ENCODE data around the gene RRP1. TPM values are rescaled to one million over a fixed set of nuclear protein-coding genes. Genes with fewer than 3 reads are reported as not detected.
"Not testable (repeated sequence)": the region's sequence is repeated elsewhere in the genome, so short reads cannot be mapped to it uniquely, and the experiment has no call there.

The RRP1 gene
- total RNA-seq, 4 donors from 2014 or later = 9.1 to 18.9 (median 16.3) TPM

- peaks cover 0 to 8% (median 4%) of the 10 kb centered on the region in 4 donors for H3K4me1 ChIP-seq
- H3K27me3 ChIP-seq = peaks cover 0 to 41% (median 0%) of the 10 kb centered on the region in 4 donors
- TF ChIP-seq POLR2A (IDR thresholded peaks at IDR 0.05; ENCODE audit: low read depth) (no peak), EP300 (IDR thresholded peaks at IDR 0.05) (no peak), CTCF (IDR thresholded peaks at IDR 0.05) (no peak), POLR2AphosphoS5 (IDR thresholded peaks at IDR 0.05) (no peak)
- no peaks in the 10 kb centered on the region for H3K9me3 ChIP-seq
- intact Hi-C loops (cut with DNase I) = no loop called here
- no peak for DNase-seq (ENCODE audit: extremely low spot score)
- no peak overlapping the region for H3K4me3 ChIP-seq
- WGBS = 85% methylated on average over 6 of the region's 6 CpGs
- H3K27ac ChIP-seq (replicated peaks in 1 of 4) = no peak overlapping the region
- H3K36me3 ChIP-seq = no peaks in the 10 kb centered on the region
Measured at GRCh38 chr21:43836616-43837015, 47.2 kb downstream of the RRP1 start.

- H3K4me3 ChIP-seq = no peak overlapping the region
- H3K9me3 ChIP-seq = no peaks in the 10 kb centered on the region
- 100% methylated on average over 3 of the region's 3 CpGs for WGBS
- no peak for DNase-seq (ENCODE audit: extremely low spot score)
- H3K4me1 ChIP-seq = peaks cover 0 to 5% (median 0%) of the 10 kb centered on the region in 4 donors
- intact Hi-C loops (cut with DNase I) = no loop called here
- TF ChIP-seq EP300 (IDR thresholded peaks at IDR 0.05) (no peak), POLR2A (IDR thresholded peaks at IDR 0.05; ENCODE audit: low read depth) (no peak), CTCF (IDR thresholded peaks at IDR 0.05) (no peak), POLR2AphosphoS5 (IDR thresholded peaks at IDR 0.05) (no peak)
- no peak overlapping the region for H3K27ac ChIP-seq (replicated peaks in 1 of 4)
- H3K36me3 ChIP-seq = no peaks in the 10 kb centered on the region
- H3K27me3 ChIP-seq = peaks cover 0 to 7% (median 0%) of the 10 kb centered on the region in 4 donors
Measured at GRCh38 chr21:43840259-43840658, 50.9 kb downstream of the RRP1 start.

- H3K4me3 ChIP-seq = no peak overlapping the region
- no peaks in the 10 kb centered on the region for H3K27me3 ChIP-seq
- intact Hi-C loops (cut with DNase I) = no loop called here
- H3K36me3 ChIP-seq = no peaks in the 10 kb centered on the region
- H3K27ac ChIP-seq (replicated peaks in 1 of 4) = no peak overlapping the region
- H3K9me3 ChIP-seq = no peaks in the 10 kb centered on the region
- DNase-seq (ENCODE audit: extremely low spot score) = no peak
- no peak for TF ChIP-seq CTCF (IDR thresholded peaks at IDR 0.05)
- no peak for TF ChIP-seq POLR2AphosphoS5 (IDR thresholded peaks at IDR 0.05)
- TF ChIP-seq EP300 (IDR thresholded peaks at IDR 0.05) = no peak
- no peak for TF ChIP-seq POLR2A (IDR thresholded peaks at IDR 0.05; ENCODE audit: low read depth)
- H3K4me1 ChIP-seq = no peaks in the 10 kb centered on the region
- 70% methylated on average over 2 of the region's 2 CpGs for WGBS
Measured at GRCh38 chr21:43842742-43843141, 53.4 kb downstream of the RRP1 start.

GRCh38 chr21:43844906-43845305 lies 55.5 kb downstream of the RRP1 start:
- DNase-seq (ENCODE audit: extremely low spot score); H3K27ac ChIP-seq (replicated peaks in 1 of 4); H3K36me3 ChIP-seq; H3K9me3 ChIP-seq; intact Hi-C loops (cut with DNase I); H3K4me3 ChIP-seq; H3K4me1 ChIP-seq; H3K27me3 ChIP-seq: not testable (repeated sequence)
- 68% methylated on average over 5 of the region's 5 CpGs for WGBS

- DNase-seq (ENCODE audit: extremely low spot score) = no peak
- Histone ChIP-seq H3K9me3 (no peaks in the 10 kb centered on the region), H3K36me3 (no peaks in the 10 kb centered on the region), H3K4me3 (no peak overlapping the region), H3K27me3 (no peaks in the 10 kb centered on the region), H3K27ac (replicated peaks in 1 of 4) (no peak overlapping the region), H3K4me1 (no peaks in the 10 kb centered on the region)
- WGBS = 87% methylated on average over 13 of the region's 13 CpGs
- intact Hi-C loops (cut with DNase I) = no loop called here
- no peak for TF ChIP-seq CTCF (IDR thresholded peaks at IDR 0.05)
- no peak for TF ChIP-seq EP300 (IDR thresholded peaks at IDR 0.05)
- TF ChIP-seq POLR2A (IDR thresholded peaks at IDR 0.05; ENCODE audit: low read depth) = no peak
- TF ChIP-seq POLR2AphosphoS5 (IDR thresholded peaks at IDR 0.05) = no peak
Measured at GRCh38 chr21:43845386-43845785, 56.0 kb downstream of the RRP1 start.

All from esophagus muscularis mucosa (tissue), 4 donors.